ENCODE results near the gene PDK3.

The PDK3 gene

DNA sequence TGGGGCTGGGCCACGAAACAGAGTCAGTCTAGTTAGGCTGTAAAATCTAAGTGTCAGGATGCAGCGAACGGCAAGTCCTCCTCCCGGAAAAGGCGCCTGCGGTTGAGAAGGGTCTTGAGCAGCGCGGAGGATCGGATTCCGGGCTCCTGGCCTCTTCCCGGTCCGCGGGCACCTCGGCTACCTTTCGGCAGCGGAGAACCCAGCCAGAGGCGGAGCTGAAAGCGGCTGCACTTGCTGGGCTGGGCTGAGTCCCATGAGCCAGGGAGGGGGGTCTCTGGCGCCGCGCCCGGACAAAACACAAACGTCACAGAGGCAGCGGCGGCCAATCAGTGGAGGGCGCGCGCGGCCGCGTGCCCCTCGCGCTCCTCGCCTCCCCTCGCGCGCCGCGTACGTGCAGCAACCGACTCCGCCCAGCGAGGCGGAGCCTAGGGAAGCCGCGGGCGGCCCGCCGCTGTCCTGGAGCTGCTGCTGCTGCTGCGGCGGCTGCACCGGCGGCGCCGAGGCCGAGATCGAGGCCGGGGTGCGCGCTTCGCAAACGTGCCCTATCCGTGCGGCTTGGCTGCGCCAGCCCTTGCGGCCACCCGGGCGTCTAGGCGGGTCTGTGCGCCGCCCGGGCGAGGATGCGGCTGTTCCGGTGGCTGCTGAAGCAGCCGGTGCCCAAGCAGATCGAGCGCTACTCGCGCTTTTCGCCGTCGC lies at the start of gene PDK3:
TSS of gene PDK3 (plus strand) at position 451 of the 696 bp plus-strand sequence. CDS start at position 621, 170 bp downstream.
- DNase-seq = peak; percentile 78

DNA sequence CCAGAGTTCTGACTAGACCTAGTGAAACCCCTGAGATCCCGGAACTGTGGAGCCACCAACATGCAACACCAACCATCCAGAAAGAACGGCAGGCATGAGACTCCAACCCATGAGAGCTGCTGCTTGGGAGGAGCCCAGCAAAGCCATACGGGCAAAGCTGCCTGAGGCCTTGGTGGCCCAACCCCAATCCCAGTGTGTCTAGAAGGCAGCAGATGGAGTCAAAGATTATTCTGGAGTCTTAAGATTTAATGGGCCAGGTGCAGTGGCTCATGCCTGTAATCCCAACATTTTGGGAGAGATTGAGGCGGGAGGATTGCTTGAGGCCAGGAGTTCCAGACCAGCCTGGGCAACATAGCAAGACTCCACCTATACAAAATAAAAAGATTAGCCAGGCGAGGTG lies 49.2 kb upstream of the PDK3 start:
- DNase-seq = no peak

DNA sequence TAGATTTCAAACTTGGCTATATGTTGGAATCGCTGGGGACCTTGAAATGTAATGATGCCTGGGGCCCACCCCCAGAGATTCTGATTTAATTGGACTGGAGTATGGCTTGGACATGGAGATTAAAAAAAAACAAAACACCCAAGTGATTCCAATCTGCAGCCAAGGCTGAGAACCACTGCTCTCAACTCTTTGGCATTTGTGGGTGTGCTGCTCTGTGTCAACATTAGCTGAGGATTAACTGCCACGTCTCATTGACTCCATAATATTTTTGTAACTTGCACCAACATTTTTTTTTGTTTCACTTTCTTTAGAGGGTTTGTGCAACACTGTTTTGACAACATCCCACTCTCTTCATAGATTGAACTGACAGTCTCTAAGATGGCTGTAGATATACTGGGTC lies 41.1 kb upstream of the PDK3 start:
- no peak for DNase-seq

DNA sequence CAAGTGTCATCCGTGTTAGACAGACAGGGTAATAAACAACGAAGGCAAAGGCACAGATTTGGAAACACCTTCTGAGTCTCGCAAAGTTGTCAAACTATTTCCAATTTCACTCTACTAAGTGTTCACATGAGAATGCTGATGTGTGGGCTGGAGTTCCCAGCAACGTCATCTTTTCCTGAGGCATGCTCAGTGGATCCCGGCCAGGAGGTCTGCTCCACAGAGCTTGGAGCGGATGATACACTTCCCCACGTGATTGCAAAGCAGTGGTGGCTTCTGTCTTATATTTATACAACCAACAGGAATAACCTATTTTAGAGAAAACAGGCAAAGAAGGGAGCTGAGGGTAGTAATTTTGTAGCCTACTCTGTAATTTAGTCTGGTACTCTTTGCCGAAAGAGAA lies 40.1 kb upstream of the PDK3 start:
- no peak for DNase-seq

DNA sequence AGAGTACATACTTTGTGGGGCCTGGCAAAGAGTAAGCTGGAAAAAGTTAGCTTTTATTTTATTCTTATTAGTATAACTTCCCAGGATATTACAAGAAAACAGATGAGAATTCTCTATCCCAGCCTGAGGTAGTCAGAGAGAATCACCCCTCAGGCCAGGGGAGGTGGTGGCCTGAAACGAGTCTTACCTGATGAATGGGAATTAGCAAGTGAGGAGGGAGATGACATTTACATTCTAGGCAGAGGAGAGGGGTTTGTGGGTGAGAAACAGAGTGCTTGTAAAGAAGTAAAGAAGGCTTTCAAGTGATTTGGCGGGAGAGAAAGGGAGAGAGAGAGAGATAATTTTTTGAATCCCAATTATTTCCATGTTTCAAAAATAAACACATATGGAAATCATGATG lies 39.3 kb upstream of the PDK3 start:
- DNase-seq = no peak

DNA sequence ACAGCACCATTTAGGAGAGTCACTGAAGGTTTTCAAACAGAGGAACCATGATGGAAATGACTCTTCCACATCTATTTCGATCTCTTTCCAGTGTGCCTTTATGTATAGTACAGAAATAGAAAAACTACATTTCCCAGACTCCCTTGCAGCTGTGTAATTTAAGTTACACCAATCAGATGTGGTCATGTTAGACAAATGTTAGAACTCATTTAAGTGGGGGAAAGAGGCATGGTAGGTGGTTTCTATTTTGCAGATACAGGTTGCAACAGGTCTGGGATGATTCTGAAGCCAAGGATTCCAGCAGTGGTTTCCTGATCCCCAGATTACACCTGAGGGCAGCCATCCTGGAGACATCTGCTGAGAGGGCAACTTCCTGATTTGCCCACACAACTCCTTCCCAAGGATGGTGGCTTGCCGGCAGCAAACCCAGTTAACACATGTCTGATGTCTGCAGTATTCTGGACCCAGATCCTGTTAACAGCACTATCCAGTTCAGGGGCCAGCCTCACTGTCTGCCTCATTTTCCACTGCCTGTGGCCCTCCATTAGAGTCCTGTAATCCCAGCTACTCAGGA lies 38.7 kb upstream of the PDK3 start:
- no peak for DNase-seq

DNA sequence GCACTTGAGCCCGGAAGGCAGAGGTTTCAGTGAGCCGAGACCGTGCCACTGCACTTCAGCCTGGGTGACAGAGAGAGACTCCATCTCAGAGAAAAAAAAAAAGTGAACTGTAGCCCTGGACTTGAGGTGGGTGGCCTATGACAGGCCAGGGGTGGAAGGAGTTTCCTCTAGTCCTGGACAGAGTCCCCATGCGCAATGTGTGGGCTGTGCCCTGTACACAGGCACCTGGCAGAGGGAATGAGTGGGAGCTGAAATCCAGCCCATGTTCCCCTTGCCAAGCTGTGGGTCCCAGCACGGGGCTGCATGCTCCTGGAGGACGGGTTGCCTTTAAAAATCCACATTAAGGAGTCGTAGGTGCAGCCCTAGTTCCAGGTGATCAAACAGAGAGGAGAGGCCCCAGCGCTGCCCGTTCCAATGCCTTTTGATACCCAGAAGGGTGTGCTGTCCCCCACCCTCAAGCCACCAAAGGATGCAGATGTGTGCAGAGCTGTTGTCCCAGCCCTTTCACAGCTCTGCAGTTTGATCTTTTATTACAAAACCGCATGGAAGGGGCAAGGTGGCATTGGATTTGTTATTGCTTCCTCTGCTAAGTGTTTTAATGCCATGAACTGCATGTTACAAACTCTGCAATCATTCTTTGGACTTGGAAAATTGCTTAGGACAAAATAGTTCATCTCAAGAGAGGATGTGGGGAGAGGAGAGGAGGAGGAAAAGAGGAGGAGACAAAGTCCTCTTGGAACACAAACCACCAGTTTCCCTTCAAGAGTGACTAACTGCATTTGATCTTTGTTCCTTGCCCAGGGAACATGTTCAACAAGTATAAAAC lies 38.0 kb upstream of the PDK3 start:
- DNase-seq = no peak

DNA sequence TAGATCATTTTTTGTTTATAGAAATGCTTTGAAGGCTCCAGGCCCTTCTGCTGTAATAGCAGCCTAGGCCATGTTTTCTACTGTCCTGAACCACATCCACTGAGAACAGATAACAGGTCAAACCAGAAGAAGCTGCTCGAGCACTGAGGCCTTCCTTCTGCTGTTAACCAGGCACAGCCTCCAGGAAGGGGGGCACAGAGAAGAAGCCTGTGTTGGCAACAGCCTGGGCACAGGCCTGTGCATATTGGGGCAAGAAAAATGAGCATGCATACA lies 37.4 kb upstream of the PDK3 start:
- no peak for DNase-seq

DNA sequence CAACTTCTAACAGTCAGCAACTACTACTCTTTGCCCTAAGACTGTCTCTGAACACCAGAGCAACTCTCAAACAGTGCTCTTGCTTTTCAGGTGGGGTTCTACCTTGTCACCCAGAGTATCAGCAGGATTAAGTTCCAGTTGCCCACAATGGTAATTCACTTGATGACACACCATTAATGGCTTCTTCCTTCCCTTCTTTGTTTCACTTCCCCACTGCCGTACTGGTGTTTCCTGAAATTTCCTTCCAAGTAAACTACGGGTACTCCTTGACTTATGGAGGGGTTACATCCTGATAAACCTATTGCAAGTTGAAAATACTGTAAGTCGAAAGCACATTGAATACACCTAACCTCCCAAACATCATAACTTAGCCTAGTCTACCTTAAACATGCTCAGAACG lies 36.6 kb upstream of the PDK3 start:
- no peak for DNase-seq

DNA sequence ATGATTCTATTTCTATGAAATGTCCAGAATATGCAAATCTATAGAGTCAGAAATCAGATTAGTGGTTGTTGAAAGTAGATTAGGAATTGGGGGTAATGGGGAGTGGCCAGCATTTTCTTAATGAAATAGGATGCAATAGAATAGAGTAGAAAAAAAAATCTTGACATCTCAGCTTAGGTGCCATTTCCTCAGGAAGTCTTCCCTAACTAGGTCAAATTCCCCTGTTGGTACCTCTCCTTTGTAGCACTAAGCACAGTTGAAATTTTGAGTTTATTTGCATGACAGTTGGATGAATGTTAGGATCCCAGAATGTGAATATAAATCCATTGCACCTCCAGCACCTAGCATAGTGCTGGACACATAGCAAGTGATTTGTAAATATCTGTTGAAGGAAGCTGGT lies 30.0 kb upstream of the PDK3 start:
- DNase-seq = no peak

DNA sequence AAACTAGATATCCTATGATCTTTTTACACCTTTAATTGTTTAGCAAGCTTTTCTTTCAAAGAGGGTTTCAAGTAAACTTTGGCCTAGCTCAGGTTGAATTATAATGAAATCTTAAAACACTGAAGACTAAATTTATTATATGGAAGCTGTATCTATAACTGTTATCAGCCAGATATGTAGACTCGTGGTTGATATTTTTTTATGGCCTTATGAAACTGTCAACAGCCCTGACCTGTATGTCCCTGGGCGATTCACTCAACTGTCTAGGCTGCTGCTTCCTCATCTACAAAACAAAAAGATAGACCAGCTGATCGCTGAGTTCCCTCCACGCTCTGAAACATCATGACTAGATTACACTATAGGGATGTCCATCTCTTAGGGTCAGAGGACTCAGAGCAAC lies 21.2 kb upstream of the PDK3 start:
- no peak for DNase-seq

DNA sequence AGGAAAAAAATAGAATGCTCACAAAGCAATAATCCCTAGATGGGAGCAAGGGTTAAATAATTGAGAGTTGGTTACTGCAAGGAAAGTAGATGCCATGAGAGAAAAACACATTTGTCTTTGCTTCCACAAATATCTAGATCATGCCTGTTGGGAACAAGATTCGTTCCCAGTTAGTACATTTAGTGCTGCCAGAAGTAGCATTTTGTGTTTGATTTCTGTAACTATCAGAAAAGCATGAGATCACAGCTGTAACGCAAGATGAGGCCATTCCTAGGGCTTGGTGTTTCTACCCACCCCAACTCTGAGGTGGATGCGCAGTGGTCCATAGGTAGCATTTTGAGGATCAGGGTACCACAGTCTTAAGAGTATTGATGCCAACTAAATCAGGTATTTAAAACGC lies 20.4 kb upstream of the PDK3 start:
- no peak for DNase-seq

DNA sequence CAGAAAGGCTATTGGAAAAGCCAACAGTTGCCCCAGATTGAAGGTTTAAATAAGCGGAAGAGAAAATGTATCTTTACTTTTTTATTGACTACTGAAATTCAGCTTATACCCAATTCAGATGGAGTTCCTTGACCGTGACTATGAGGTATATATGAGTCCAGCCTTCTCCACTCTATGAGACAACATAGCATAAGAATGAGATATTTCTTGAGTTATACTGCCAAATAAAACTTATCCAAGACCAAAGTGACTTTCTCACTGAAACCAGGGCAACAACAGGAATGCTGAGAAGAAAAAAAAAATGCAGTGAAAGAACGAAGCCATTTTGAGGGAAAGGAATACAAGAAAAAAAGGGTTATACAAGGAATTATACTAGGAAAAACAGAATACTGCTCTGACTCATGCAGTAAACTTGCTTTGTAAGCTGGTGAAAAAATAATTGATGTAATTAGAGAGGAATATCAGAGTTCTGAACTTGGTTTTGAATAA lies 16.3 kb upstream of the PDK3 start:
- no peak for DNase-seq

DNA sequence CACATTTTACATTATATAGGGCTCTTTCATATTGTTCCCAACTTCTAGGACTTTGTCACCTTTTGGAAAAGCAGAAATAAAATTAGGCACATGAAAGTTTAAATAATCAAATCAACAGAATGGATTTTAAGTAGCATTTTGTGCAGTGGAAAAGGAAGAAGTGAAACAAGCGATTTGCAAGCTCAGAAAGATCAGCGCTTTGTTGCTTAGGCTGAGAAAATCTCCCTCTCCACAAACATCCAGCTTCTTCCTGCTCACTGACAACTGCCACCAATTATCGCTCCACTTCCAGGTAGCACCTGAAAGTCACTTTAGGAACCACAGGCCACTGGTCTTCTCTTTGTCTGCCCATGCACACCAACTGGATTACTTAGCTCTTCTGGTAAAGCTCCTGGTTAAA lies 2.0 kb upstream of the PDK3 start:
- no peak for DNase-seq

DNA sequence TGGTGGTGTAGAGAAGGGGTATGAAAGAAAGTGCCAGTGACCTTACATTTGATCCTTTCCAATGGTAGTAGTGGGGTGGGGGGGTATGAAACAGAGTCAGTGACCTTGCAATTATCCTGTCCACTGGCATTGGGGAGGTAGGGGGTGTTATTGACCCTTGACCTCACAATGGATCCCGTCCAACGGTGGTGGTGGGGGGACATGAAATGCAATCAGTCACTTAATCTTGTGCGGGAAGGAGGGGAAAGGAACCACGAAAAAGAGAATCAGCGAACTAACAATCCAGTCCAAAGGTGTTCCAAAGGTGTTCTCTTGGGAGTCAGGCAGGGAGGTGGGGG lies 619 bp upstream of the PDK3 start:
- DNase-seq = no peak

DNA sequence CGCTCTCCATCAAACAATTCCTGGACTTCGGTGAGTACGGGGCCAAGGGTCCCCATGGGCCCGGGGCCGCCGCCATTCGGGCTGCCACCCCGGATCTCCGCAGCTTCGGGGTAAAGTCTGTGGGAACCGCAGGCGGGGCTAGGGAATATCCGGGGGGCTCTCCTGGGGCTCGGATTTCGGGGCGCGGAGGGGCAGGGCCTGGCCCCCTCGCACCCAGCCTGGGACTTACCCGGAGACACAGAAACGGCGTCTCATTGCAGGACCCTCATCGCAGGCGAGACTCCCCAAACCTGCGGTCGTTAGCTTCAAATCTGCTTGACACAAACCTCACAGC lies 413 bp downstream of the PDK3 start:
- DNase-seq = no peak

DNA sequence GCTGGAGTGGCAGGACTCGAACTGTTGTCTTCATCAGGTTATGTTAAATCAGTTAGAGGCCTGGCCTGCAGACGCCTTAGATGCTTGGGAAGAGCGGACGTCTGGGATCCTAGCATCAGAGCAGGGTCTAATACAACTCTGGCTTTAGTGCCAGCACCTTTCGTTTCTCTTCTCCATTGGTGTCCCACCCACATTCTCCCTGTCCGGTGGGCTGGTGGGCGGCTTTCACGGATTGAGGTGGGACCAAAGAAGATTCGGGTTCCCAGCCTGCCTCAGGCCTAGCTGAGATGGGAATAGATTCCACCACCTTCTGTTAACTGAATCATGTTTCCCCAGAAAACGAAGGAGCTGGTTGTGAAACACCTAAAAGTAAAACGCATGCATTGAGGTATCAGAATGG lies 939 bp downstream of the PDK3 start:
- DNase-seq = no peak

DNA sequence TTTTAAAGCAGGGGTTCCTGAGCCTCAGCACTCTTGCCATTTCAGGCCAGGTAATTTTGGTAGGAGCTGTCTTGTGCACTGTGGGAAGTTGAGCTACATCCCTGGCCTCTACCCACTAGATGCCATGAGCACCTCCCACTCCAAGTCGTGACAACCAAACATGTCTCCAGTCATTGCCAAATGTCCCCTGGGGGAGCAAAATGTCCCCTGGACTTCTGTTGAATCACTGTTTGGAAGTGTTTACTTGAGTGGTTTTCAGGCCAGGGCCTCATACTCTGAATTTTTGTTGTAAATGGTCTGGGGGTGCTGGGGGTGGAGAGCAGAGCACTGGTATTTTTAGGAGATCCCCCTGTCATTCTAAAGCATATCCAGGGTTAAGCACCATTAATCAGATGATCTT lies 3.2 kb downstream of the PDK3 start:
- DNase-seq = no peak

DNA sequence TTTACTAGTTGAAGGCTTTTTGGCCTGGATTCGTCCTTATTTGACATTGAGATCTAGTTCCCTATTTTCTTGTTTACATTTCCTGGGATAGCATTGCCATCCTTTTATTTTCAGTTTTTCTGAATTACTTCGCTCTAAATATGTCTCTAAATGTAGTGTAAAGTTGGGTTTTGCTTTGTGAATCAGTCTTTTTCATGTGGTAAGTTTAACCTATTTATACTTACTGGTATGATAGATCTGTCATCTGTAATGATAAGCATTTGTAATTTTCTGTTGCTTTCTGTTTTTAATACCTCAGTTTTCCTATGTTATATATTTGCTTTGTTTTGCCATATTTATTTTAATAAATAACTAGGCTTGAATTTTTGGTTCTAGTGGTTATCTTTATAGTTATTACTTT lies 6.7 kb downstream of the PDK3 start:
- no peak for DNase-seq

DNA sequence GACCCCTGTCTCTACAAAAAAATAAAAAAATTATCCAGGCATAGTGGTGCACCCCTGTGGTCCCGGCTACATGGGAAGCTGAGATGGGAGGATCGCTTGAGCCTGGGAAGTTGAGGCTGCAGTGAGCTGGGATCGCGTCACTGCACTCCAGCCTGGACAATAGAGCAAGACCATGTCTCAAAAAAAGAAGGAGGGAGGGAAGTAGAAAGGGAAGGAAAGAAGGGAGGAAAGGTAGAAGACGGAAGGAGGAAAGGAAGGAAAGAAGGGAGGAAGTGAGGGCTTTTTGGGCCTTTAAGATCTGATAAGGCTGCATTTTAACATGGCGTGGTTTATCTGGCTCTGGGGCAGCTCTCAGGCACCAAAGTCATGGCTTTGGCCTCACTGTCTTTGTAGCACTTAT lies 10.4 kb downstream of the PDK3 start:
- no peak for DNase-seq

DNA sequence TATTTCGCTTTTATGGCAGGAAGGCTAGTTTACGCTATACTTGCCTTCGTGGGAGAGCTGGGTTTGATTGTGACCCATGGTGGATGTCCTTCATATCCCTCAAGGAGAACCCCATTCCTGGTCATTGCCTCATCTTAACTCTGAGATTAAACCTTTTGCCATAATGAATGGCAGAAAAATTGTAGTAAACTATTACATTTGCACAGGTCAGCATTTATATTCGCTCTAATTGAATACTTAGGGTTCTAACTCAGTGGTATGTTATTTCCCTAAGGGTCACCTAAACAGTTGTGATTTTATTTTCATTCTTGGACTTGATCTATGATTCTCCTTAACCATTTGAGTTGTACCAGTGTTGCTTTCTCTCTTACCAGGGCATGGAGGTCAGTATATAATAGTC lies 13.4 kb downstream of the PDK3 start:
- no peak for DNase-seq

DNA sequence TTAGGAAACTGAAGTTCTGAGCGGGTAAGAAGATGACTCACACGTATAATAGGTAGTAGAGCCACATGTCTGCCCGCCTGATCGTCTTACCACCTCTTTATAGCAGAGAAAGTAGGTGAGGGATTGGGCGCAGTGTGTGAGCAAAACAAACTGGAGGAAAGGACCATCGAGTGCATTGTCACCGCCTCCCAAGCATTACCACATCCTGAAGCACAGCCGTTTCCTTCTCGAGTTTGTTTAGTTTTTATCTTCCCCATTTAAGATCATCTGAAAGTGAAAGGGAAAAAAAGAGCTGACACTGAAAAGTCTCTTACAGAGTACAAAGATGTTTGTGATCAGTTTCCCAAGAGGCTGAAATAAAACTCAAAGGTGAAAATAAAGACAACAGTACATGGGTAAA lies 14.8 kb downstream of the PDK3 start:
- no peak for DNase-seq

DNA sequence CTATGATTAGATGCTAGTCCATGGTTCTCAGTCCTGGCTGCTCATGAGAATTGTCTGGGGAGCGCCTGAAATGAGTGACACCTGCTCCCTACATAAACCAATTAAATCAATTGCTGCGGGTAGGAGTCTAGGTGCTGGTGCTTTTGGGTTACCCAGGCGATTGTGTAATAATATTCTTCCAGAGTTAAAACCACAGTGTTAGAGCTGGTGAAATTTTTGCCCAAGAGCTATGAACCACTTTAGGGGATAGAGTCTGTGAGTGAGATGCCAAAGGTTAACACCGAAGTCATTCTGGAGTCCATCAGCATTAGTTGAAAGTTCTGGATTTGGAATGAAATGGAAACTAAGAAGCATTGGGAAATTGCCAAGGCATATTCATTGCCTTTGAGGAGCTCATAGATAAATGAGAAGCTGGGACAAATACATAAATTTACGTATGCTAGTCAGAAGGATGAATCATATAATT lies 15.3 kb downstream of the PDK3 start:
- no peak for DNase-seq

DNA sequence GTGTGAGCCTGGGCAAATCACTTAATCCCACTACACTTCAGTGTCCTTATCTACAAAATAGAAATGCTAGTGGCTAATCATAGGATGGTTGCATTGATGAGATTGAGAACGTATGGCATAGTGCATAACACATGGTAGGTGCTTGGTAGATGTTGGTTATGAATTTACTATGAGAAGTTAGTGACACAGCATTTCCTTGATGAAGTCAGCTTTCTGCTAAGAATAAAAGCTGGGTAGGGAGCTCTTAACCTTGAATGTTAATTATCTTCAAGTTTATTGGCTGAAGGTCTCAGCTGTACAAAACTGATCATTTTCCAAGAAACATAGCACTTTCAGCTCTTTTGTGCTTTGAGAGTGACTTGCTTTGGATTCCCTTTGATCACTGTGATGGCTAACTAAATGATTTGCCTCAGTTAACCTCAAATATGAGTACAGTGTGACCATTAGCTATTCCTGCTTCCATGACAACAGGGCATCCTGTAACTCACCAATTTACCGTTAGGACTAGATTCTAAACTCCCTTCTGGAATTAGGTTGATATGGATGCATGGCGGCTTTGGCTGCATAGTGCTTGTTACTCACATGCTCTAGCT lies 17.8 kb downstream of the PDK3 start:
- DNase-seq = no peak

All from T1000 (cell line).